Measurements from ENCODE around the gene METTL2A.
"Not testable (repeated sequence)": the region's sequence is repeated elsewhere in the genome, so short reads cannot be mapped to it uniquely, and the experiment has no call there.

The METTL2A gene

GRCh38 chr17:62423647-62424461 is at the start of gene METTL2A:
Gene METTL2A, plus strand, starts transcription at chr17:62423897. Its CDS starts 6 bp downstream, at chr17:62423903.
- DNase-seq (ENCODE audit: low read depth in 3 of 3): peak; percentile 82 to 88 (median 82)

- no peak for DNase-seq (ENCODE audit: low read depth in 3 of 3)
Measured at GRCh38 chr17:62380253-62380652, 43.4 kb upstream of the METTL2A start, which contains the start of gene EFCAB3. Gene EFCAB3, plus strand, starts transcription at chr17:62380553. Its CDS starts 2,427 bp downstream, at chr17:62382980.

GRCh38 chr17:62381561-62381960 is 42.1 kb upstream of the METTL2A start:
- no peak for DNase-seq (ENCODE audit: low read depth in 3 of 3)

GRCh38 chr17:62388856-62389255 is 34.8 kb upstream of the METTL2A start:
- no peak for DNase-seq (ENCODE audit: low read depth in 3 of 3)

- DNase-seq (ENCODE audit: low read depth in 3 of 3): no peak
Measured at GRCh38 chr17:62392908-62393307, 30.8 kb upstream of the METTL2A start.

GRCh38 chr17:62398891-62399290 is 24.8 kb upstream of the METTL2A start:
- DNase-seq (ENCODE audit: low read depth in 3 of 3): no peak

GRCh38 chr17:62405451-62405850 is 18.2 kb upstream of the METTL2A start:
- DNase-seq (ENCODE audit: low read depth in 3 of 3): no peak

GRCh38 chr17:62413090-62413489 is 10.6 kb upstream of the METTL2A start:
- DNase-seq (ENCODE audit: low read depth in 3 of 3): not testable (repeated sequence)

GRCh38 chr17:62426214-62426613 is 2.5 kb downstream of the METTL2A start:
- not testable (repeated sequence) for DNase-seq (ENCODE audit: low read depth in 3 of 3)

GRCh38 chr17:62435251-62435650 is 11.6 kb downstream of the METTL2A start:
- DNase-seq (ENCODE audit: low read depth in 3 of 3): not testable (repeated sequence)

- not testable (repeated sequence) for DNase-seq (ENCODE audit: low read depth in 3 of 3)
Measured at GRCh38 chr17:62441181-62441580, 17.5 kb downstream of the METTL2A start.

- no peak for DNase-seq (ENCODE audit: low read depth in 3 of 3)
Measured at GRCh38 chr17:62444063-62444462, 20.4 kb downstream of the METTL2A start.

GRCh38 chr17:62445791-62446190 is 22.1 kb downstream of the METTL2A start:
- not testable (repeated sequence) for DNase-seq (ENCODE audit: low read depth in 3 of 3)

GRCh38 chr17:62452195-62452594 is 28.5 kb downstream of the METTL2A start:
- not testable (repeated sequence) for DNase-seq (ENCODE audit: low read depth in 3 of 3)

- not testable (repeated sequence) for DNase-seq (ENCODE audit: low read depth in 3 of 3)
Measured at GRCh38 chr17:62453041-62453440, 29.3 kb downstream of the METTL2A start.

- not testable (repeated sequence) for DNase-seq (ENCODE audit: low read depth in 3 of 3)
Measured at GRCh38 chr17:62453656-62454055, 30.0 kb downstream of the METTL2A start.

GRCh38 chr17:62454111-62454510 is 30.4 kb downstream of the METTL2A start:
- not testable (repeated sequence) for DNase-seq (ENCODE audit: low read depth in 3 of 3)

- DNase-seq (ENCODE audit: low read depth in 3 of 3): no peak
Measured at GRCh38 chr17:62456016-62456415, 32.3 kb downstream of the METTL2A start.

- DNase-seq (ENCODE audit: low read depth in 3 of 3): not testable (repeated sequence)
Measured at GRCh38 chr17:62458483-62458882, 34.8 kb downstream of the METTL2A start.

- DNase-seq (ENCODE audit: low read depth in 3 of 3): not testable (repeated sequence)
Measured at GRCh38 chr17:62464422-62464821, 40.7 kb downstream of the METTL2A start.

- DNase-seq (ENCODE audit: low read depth in 3 of 3): not testable (repeated sequence)
Measured at GRCh38 chr17:62465271-62465670, 41.6 kb downstream of the METTL2A start.

- DNase-seq (ENCODE audit: low read depth in 3 of 3): peak; percentile 38 to 44 (median 40)
Measured at GRCh38 chr17:62470666-62471379, 47.1 kb downstream of the METTL2A start.
